ENCODE results near the gene EPDR1. TPM values are rescaled to one million over a fixed set of nuclear protein-coding genes. Genes with fewer than 3 reads are reported as not detected.
A peak's percentile ranks its signal among the peaks of the same experiment; 100 is the strongest.

EPDR1 gene
- total and polyA plus RNA-seq, 2 donors (not counting 1 experiment from before 2014, with no cell fraction given) = 21.5 to 59.6 TPM

DNA sequence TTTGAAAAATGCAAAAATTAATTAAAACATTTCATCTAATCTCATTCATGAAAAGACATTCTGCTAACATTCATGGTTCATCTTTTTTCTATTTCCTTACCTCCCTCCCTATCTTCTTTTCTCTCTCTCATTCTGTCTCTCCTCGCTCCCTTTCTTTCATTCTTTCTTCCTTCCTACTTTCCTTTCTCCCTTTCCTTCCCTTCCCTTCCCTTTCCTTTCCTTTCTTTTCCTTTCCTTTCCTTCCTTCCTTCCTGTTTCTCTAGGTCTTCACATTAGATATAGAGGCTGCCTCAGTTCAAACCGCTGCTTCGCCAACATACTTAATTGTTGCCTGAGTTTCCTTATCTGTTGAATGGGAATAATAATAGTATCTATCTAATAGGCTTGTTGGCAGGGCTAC is 25.8 kb upstream of the EPDR1 start:
- no peak for DNase-seq (ENCODE audit: low read depth in 2 of 2)
- no peaks in the 10 kb centered on the region for H3K27me3 ChIP-seq (ENCODE audit: control insufficient read depth, insufficient read depth, low read length)
- H3K4me1 ChIP-seq (ENCODE audit: control insufficient read depth, extremely low read depth, insufficient read depth, low read length) = no peaks in the 10 kb centered on the region
- no peaks in the 10 kb centered on the region for H3K79me2 ChIP-seq (ENCODE audit: control insufficient read depth, insufficient read depth, low read length)
- TF ChIP-seq CTCF (conservative IDR thresholded peaks at IDR 0.05 in 1 of 2, IDR thresholded peaks at IDR 0.05 in 1 of 2; ENCODE audit: low read depth in 1 of 2, low read length in 2 of 2) (no peak), EZH2 (IDR thresholded peaks at IDR 0.05; ENCODE audit: low read length, missing control alignments) (no peak)
- no peak overlapping the region for H3K4me2 ChIP-seq (ENCODE audit: extremely low read depth, insufficient read depth, low read length)
- no peak overlapping the region for H3K9ac ChIP-seq (ENCODE audit: insufficient read depth, low read length)
- H2AFZ ChIP-seq (ENCODE audit: low read length) = no peak overlapping the region
- H4K20me1 ChIP-seq (ENCODE audit: control insufficient read depth, extremely low read depth, insufficient read depth, low read length) = no peaks in the 10 kb centered on the region
- no peak overlapping the region for H3K4me3 ChIP-seq (replicated peaks in 1 of 4; ENCODE audit: control extremely low read depth in 1 of 4, insufficient read depth in 1 of 4, low read depth in 3 of 4, low read length in 4 of 4)
- no peaks in the 10 kb centered on the region for H3K36me3 ChIP-seq (ENCODE audit: control insufficient read depth, insufficient read depth, low read length)
- no peaks in the 10 kb centered on the region for H3K9me3 ChIP-seq (ENCODE audit: control insufficient read depth, insufficient read depth, low read depth, low read length)
- no peak overlapping the region for H3K27ac ChIP-seq (ENCODE audit: insufficient read depth, low read length)

DNA sequence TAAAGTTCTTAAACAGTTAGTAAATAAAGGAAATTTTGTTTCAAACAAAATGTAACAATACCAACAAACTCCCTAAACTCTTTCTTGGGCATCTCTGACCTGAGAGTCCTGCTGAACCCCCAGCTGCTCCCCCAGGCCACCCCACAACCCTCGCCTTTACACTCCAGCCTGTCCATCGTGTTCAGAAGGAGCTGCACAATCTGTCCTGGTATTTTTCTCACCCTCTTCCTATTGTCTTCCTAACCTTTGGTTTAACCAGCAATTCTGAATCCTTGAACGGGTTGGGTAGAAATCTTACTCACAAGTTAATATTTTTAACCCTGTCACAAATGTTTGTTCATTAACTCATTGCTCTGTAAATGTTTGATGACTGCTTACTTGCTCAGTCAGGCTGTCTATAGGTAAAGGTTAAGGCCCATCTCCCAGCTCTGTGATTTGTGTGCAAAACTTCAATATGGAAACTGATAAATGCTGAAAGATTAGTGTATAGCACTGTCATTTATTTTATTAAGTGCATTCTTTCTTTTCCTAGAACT is 20.7 kb upstream of the EPDR1 start:
- TF ChIP-seq EZH2 (IDR thresholded peaks at IDR 0.05; ENCODE audit: low read length, missing control alignments) = no peak
- no peak for TF ChIP-seq CTCF (conservative IDR thresholded peaks at IDR 0.05 in 1 of 2, IDR thresholded peaks at IDR 0.05 in 1 of 2; ENCODE audit: low read depth in 1 of 2, low read length in 2 of 2)
- no peaks in the 10 kb centered on the region for H3K79me2 ChIP-seq (ENCODE audit: control insufficient read depth, insufficient read depth, low read length)
- H3K9ac ChIP-seq (ENCODE audit: insufficient read depth, low read length) = no peak overlapping the region
- no peak overlapping the region for H3K4me3 ChIP-seq (replicated peaks in 1 of 4; ENCODE audit: control extremely low read depth in 1 of 4, insufficient read depth in 1 of 4, low read depth in 3 of 4, low read length in 4 of 4)
- no peak overlapping the region for H3K27ac ChIP-seq (ENCODE audit: insufficient read depth, low read length)
- no peaks in the 10 kb centered on the region for H3K9me3 ChIP-seq (ENCODE audit: control insufficient read depth, insufficient read depth, low read depth, low read length)
- H4K20me1 ChIP-seq (ENCODE audit: control insufficient read depth, extremely low read depth, insufficient read depth, low read length) = no peaks in the 10 kb centered on the region
- no peak overlapping the region for H2AFZ ChIP-seq (ENCODE audit: low read length)
- H3K36me3 ChIP-seq (ENCODE audit: control insufficient read depth, insufficient read depth, low read length) = no peaks in the 10 kb centered on the region
- H3K4me1 ChIP-seq (ENCODE audit: control insufficient read depth, extremely low read depth, insufficient read depth, low read length) = peaks cover 10% of the 10 kb centered on the region
- H3K27me3 ChIP-seq (ENCODE audit: control insufficient read depth, insufficient read depth, low read length) = no peaks in the 10 kb centered on the region
- no peak overlapping the region for H3K4me2 ChIP-seq (ENCODE audit: extremely low read depth, insufficient read depth, low read length)
- no peak for DNase-seq (ENCODE audit: low read depth in 2 of 2)

GRCh38 chr7:37901236-37901827 is 19.1 kb upstream of the EPDR1 start:
- Histone ChIP-seq H3K27ac (ENCODE audit: insufficient read depth, low read length) (no peak overlapping the region), H3K9ac (ENCODE audit: insufficient read depth, low read length) (no peak overlapping the region), H3K4me1 (ENCODE audit: control insufficient read depth, extremely low read depth, insufficient read depth, low read length) (peaks cover 10% of the 10 kb centered on the region), H3K27me3 (ENCODE audit: control insufficient read depth, insufficient read depth, low read length) (no peaks in the 10 kb centered on the region), H3K79me2 (ENCODE audit: control insufficient read depth, insufficient read depth, low read length) (no peaks in the 10 kb centered on the region), H3K4me2 (ENCODE audit: extremely low read depth, insufficient read depth, low read length) (no peak overlapping the region), H3K4me3 (replicated peaks in 1 of 4; ENCODE audit: control extremely low read depth in 1 of 4, insufficient read depth in 1 of 4, low read depth in 3 of 4, low read length in 4 of 4) (no peak overlapping the region), H3K36me3 (ENCODE audit: control insufficient read depth, insufficient read depth, low read length) (no peaks in the 10 kb centered on the region), H4K20me1 (ENCODE audit: control insufficient read depth, extremely low read depth, insufficient read depth, low read length) (no peaks in the 10 kb centered on the region), H3K9me3 (ENCODE audit: control insufficient read depth, insufficient read depth, low read depth, low read length) (no peaks in the 10 kb centered on the region), H2AFZ (ENCODE audit: low read length) (no peak overlapping the region)
- no peak for TF ChIP-seq EZH2 (IDR thresholded peaks at IDR 0.05; ENCODE audit: low read length, missing control alignments)
- peak; percentile 35 to 60 for TF ChIP-seq CTCF (conservative IDR thresholded peaks at IDR 0.05 in 1 of 2, IDR thresholded peaks at IDR 0.05 in 1 of 2; ENCODE audit: low read depth in 1 of 2, low read length in 2 of 2)
- DNase-seq (ENCODE audit: low read depth in 2 of 2) = peak; percentile 59 to 65
